HepG2 (cell line): ENCODE data around the gene HINFP. TPM values are rescaled to one million over a fixed set of nuclear protein-coding genes. Genes with fewer than 3 reads are reported as not detected.

Experiments
- DR1 ChIP-seq: sonication (generic); formaldehyde crosslinking; IDR thresholded peaks from 2 replicates; pipeline ENCODE4 v1.8.0; 2021; ENCODE audit warnings: mild to moderate bottlenecking, missing genetic modification reagents, inconsistent platforms
- FIP1L1 ChIP-seq: fragments of 200-400 bp; formaldehyde crosslinking; IDR thresholded peaks from 2 replicates; pipeline ENCODE4 v1.6.1; 2018; ENCODE audit warnings: low read depth, mild to moderate bottlenecking, low read length, moderate library complexity, borderline replicate concordance; ENCODE audit not compliant: insufficient read depth
- GATA4 ChIP-seq: sonication (generic); IDR thresholded peaks from 2 replicates; pipeline ENCODE4 v1.6.1; 2016; ENCODE audit warnings: antibody characterized with exemption, low read depth, borderline replicate concordance
- SNRNP70 ChIP-seq: fragments of 200-400 bp; formaldehyde crosslinking; IDR thresholded peaks from 2 replicates; pipeline ENCODE4 v1.6.1; 2017; ENCODE audit warnings: mild to moderate bottlenecking, low read depth, low read length, moderate library complexity
- ZNF142 ChIP-seq: sonication (generic); formaldehyde crosslinking; IDR thresholded peaks from 2 replicates; pipeline ENCODE4 v1.4.0; 2020; ENCODE audit warnings: missing genetic modification reagents
- ZNF414 ChIP-seq: sonication (generic); formaldehyde crosslinking; IDR thresholded peaks from 2 replicates; pipeline ENCODE4 v1.5.0; 2020; ENCODE audit warnings: missing genetic modification reagents
- ZNF503 ChIP-seq: sonication (generic); formaldehyde crosslinking; IDR thresholded peaks from 2 replicates; pipeline ENCODE4 v1.4.0; 2020; ENCODE audit warnings: missing genetic modification reagents
- ZNF737 ChIP-seq: sonication (generic); formaldehyde crosslinking; IDR thresholded peaks from 2 replicates; pipeline ENCODE4 v1.5.0; 2020; ENCODE audit warnings: missing genetic modification reagents, mild to moderate bottlenecking, borderline replicate concordance
- ZSCAN22 ChIP-seq: sonication (generic); formaldehyde crosslinking; IDR thresholded peaks from 2 replicates; pipeline ENCODE4 v1.4.0; 2020; ENCODE audit warnings: mild to moderate bottlenecking, missing genetic modification reagents
- polyA plus RNA-seq, 8 experiments: library from polyadenylated mRNA; depleted of rRNA in 3 of 8; stranded (reverse) in 7 of 8; unstranded in 1 of 8; fragments of >200 nt; fragmentation: Illumina TruSeq in 4 of 8; extraction: Trizol in 4 of 8; gene quantifications; 2 replicates each; pipeline versions ENCODE4 v1.2.1 to v1.2.3, GENCODE V29; 2011 to 2016; ENCODE audit warnings: low read depth in 4 of 8, missing spikeins in 1 of 8, mixed read lengths in 1 of 8; ENCODE audit not compliant: insufficient read depth in 1 of 8
- total RNA-seq, 5 experiments: library from RNA; depleted of rRNA; stranded (reverse); fragments of >200 nt; fragmentation: Illumina TruSeq; extraction: Trizol; gene quantifications; 2 replicates each; pipeline ENCODE4 v1.2.3, GENCODE V29; 2016; ENCODE audit warnings: low read depth in 1 of 5
- TF ChIP-seq, protein P1 (sequence below): sonication (generic); formaldehyde crosslinking; IDR thresholded peaks from 2 replicates; pipeline ENCODE4 v1.4.0; 2020; ENCODE audit warnings: missing genetic modification reagents

The HINFP gene
- total and polyA plus RNA-seq, 2 of the 13 experiments (the other 11 are each of a cell fraction or from before 2014, with no cell fraction given) = 15.1 to 21.4 TPM

DNA sequence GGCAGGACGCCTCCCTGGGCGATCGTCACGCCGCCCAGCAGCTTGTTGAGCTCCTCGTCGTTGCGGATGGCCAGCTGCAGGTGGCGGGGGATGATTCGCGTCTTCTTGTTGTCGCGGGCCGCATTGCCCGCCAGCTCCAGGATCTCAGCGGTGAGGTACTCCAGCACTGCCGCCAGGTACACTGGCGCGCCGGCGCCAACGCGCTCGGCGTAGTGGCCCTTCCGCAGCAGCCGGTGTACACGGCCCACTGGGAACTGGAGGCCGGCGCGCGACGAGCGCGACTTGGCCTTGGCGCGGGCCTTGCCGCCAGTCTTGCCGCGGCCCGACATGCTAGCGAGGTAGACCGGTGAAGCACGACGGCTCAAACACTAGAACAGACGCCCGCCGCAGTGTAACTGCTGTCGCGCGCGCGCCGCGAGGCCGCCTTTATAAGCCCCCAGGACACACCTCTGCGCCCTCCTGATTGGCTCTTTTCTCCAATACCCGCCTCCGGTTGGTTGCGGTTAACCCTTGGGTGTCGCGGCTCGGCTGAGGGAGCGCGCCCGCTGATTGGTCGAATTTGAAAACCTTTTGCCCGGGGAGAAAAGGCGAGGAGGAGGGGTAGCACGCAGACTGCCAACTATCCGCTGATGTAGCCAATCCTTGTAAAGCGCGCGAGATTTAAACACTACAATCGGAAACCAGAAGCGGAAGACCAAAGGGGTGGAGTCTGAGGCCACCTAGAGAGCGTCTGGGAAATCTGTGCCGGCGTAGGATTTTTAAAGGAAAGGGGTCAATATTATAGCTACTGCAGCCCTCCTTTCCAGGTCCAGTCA, 26.1 kb upstream of the HINFP start (continued):
- peak; percentile 88 for TF ChIP-seq ZNF142
- TF ChIP-seq FIP1L1 = no peak
- peak; percentile 89 for TF ChIP-seq GATA4
- no peak for TF ChIP-seq SNRNP70
- no peak for TF ChIP-seq ZNF737 (CRISPR knock-in tag)
- TF ChIP-seq DR1 (CRISPR knock-in tag) = peak; percentile 96
- TF ChIP-seq ZNF503 (CRISPR knock-in tag) = no peak
- no peak for TF ChIP-seq ZSCAN22 (CRISPR knock-in tag)
- TF ChIP-seq ZNF414 = peak; percentile 89; the same call in 1 of the 2 replicates
- TF ChIP-seq, protein P1, sequence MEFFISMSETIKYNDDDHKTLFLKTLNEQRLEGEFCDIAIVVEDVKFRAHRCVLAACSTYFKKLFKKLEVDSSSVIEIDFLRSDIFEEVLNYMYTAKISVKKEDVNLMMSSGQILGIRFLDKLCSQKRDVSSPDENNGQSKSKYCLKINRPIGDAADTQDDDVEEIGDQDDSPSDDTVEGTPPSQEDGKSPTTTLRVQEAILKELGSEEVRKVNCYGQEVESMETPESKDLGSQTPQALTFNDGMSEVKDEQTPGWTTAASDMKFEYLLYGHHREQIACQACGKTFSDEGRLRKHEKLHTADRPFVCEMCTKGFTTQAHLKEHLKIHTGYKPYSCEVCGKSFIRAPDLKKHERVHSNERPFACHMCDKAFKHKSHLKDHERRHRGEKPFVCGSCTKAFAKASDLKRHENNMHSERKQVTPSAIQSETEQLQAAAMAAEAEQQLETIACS (CRISPR knock-in tag) = peak; percentile 78
